H1 (cell line): ENCODE results near the gene SLC5A11. TPM values are rescaled to one million over a fixed set of nuclear protein-coding genes. Genes with fewer than 3 reads are reported as not detected.

Experiments
- CTCF ChIA-PET: fragments of 300-600 bp; sonication (Branson Sonifier 250); formaldehyde crosslinking; loops from one replicate; lab custom pipeline; 2021; ENCODE audit not compliant: partially characterized antibody; lab: Charles Lee
- POLR2A ChIA-PET: fragments of 300-600 bp; sonication (Branson Sonifier 250); formaldehyde crosslinking; loops from one replicate; lab custom pipeline; 2021; ENCODE audit warnings: inconsistent platforms; ENCODE audit not compliant: partially characterized antibody; lab: Charles Lee
- DNase-seq, 2 experiments: peaks; one replicate each; pipeline versions ENCODE4 v3.0.0 to v3.0.0-alpha.2; 2010 to 2022; ENCODE audit warnings: low spot score in 2 of 2, low read depth in 1 of 2, mixed read lengths in 1 of 2
- FAIRE-seq: peaks from 2 replicates; lab custom pipeline; 2011; peaks lifted over from hg19 to GRCh38; lab: Jason Lieb, UNC
- H2AFZ ChIP-seq: 2 replicates; pipeline ENCODE4 v1.8.1; 2012; ENCODE audit warnings: low read length, inconsistent platforms
- H2AK5ac ChIP-seq: 2 replicates; pipeline ENCODE4 v1.6.1; 2013; ENCODE audit warnings: low read depth, low read length
- H2BK120ac ChIP-seq: replicated peaks from 2 replicates; pipeline ENCODE3; 2013; ENCODE audit warnings: low read depth, low read length, inconsistent platforms
- H2BK12ac ChIP-seq: 2 replicates; pipeline ENCODE4 v1.6.1; 2013; ENCODE audit warnings: low read depth, low read length
- H2BK15ac ChIP-seq: 2 replicates; pipeline ENCODE4 v1.6.1; 2013; ENCODE audit warnings: low read length
- H2BK20ac ChIP-seq: 2 replicates; pipeline ENCODE4 v1.6.1; 2013; ENCODE audit warnings: low read length
- H2BK5ac ChIP-seq: 2 replicates; pipeline ENCODE4 v1.6.1; 2013; ENCODE audit warnings: low read depth, low read length
- H3K14ac ChIP-seq: 2 replicates; pipeline ENCODE4 v1.6.1; 2013; ENCODE audit warnings: inconsistent platforms; ENCODE audit not compliant: insufficient read length
- H3K18ac ChIP-seq: 2 replicates; pipeline ENCODE4 v1.6.1; 2013; ENCODE audit warnings: low read length; ENCODE audit errors: extremely low read depth
- H3K23ac ChIP-seq: 2 replicates; pipeline ENCODE4 v1.6.1; 2013; ENCODE audit warnings: inconsistent platforms; ENCODE audit not compliant: insufficient read length
- H3K23me2 ChIP-seq: 2 replicates; pipeline ENCODE4 v1.6.1; 2013; ENCODE audit warnings: low read depth, low read length
- H3K27ac ChIP-seq: 2 replicates; pipeline ENCODE4 v1.6.1; 2011; ENCODE audit warnings: low read depth, low read length, inconsistent platforms
- H3K27me3 ChIP-seq, 4 experiments: replicated peaks in 1 of 4; 1 replicate in 1 of 4; 2 replicates in 3 of 4; pipeline versions ENCODE4 v1.6.1 to v1.8.1; 2011 to 2013; ENCODE audit warnings: low read length in 3 of 4, mild to moderate bottlenecking in 3 of 4, inconsistent platforms in 2 of 4, mixed read lengths in 2 of 4, moderate library complexity in 1 of 4; ENCODE audit not compliant: control insufficient read depth in 3 of 4, insufficient read depth in 3 of 4; ENCODE audit errors: extremely low read depth in 1 of 4
- H3K36me3 ChIP-seq, 4 experiments: 2 replicates each; pipeline versions ENCODE4 v1.6.1 to v1.8.1; 2011 to 2013; ENCODE audit warnings: mild to moderate bottlenecking in 4 of 4, low read length in 3 of 4, moderate library complexity in 2 of 4, control low read depth in 1 of 4, inconsistent platforms in 1 of 4; ENCODE audit not compliant: insufficient read depth in 4 of 4, control insufficient read depth in 2 of 4
- H3K4ac ChIP-seq: replicated peaks from 2 replicates; pipeline ENCODE3; 2013; ENCODE audit warnings: low read length, low read depth, mixed read lengths, inconsistent platforms; ENCODE audit not compliant: insufficient read length
- H3K4me1 ChIP-seq, 4 experiments: replicated peaks in 1 of 4; 1 replicate in 1 of 4; 2 replicates in 3 of 4; pipeline versions ENCODE4 v1.6.1 to v1.8.1; 2011 to 2013; ENCODE audit warnings: low read length in 3 of 4, inconsistent platforms in 2 of 4, mixed read lengths in 1 of 4; ENCODE audit not compliant: insufficient read depth in 4 of 4, control insufficient read depth in 3 of 4
- H3K4me2 ChIP-seq, 2 experiments: 2 replicates each; pipeline versions ENCODE4 v1.6.1 to v1.8.1; 2011 to 2013; ENCODE audit warnings: low read depth in 2 of 2, low read length in 2 of 2, control low read depth in 1 of 2, inconsistent platforms in 1 of 2, mild to moderate bottlenecking in 1 of 2; ENCODE audit not compliant: insufficient read depth in 1 of 2
- H3K4me3 ChIP-seq, 4 experiments: fragments of 200-600, 300-600 bp in 1 of 4; sonication (generic), shearing (Covaris generic), sonication (Bioruptor Twin) in 1 of 4; 2 replicates each; pipeline versions ENCODE4 v1.5.1 to v1.8.1; 2011 to 2016; ENCODE audit warnings: low read length in 4 of 4, low read depth in 3 of 4, control low read depth in 2 of 4, inconsistent platforms in 2 of 4, mild to moderate bottlenecking in 2 of 4, mixed read lengths in 1 of 4, moderate library complexity in 1 of 4; ENCODE audit not compliant: insufficient read depth in 2 of 4; ENCODE audit errors: extremely low read depth in 1 of 4
- H3K56ac ChIP-seq: replicated peaks from 2 replicates; pipeline ENCODE3; 2013; ENCODE audit warnings: low read depth, mild to moderate bottlenecking, mixed read lengths, low read length, inconsistent platforms; ENCODE audit not compliant: insufficient read length
- H3K79me1 ChIP-seq: 2 replicates; pipeline ENCODE4 v1.6.1; 2013; ENCODE audit warnings: low read depth, low read length, control low read depth
- H3K79me2 ChIP-seq, 2 experiments: 2 replicates each; pipeline versions ENCODE4 v1.6.1 to v1.8.1; 2012 to 2013; ENCODE audit warnings: low read length in 2 of 2, mild to moderate bottlenecking in 2 of 2, inconsistent platforms in 1 of 2; ENCODE audit not compliant: insufficient read depth in 2 of 2, control insufficient read depth in 1 of 2
- H3K9ac ChIP-seq, 4 experiments: replicated peaks in 1 of 4; 1 replicate in 1 of 4; 2 replicates in 3 of 4; pipeline versions ENCODE4 v1.6.1 to v1.8.1; 2011 to 2013; ENCODE audit warnings: low read depth in 3 of 4, low read length in 3 of 4, control low read depth in 2 of 4, mild to moderate bottlenecking in 2 of 4, moderate library complexity in 2 of 4, inconsistent platforms in 1 of 4; ENCODE audit errors: extremely low read depth in 1 of 4
- H3K9me3 ChIP-seq, 2 experiments: 2 replicates each; pipeline versions ENCODE4 v1.6.1 to v1.8.1; 2012 to 2013; ENCODE audit warnings: mild to moderate bottlenecking in 2 of 2, moderate library complexity in 2 of 2, control low read depth in 1 of 2, inconsistent platforms in 1 of 2, low read depth in 1 of 2, low read length in 1 of 2, mixed read lengths in 1 of 2; ENCODE audit not compliant: insufficient read depth in 2 of 2
- H4K20me1 ChIP-seq, 2 experiments: replicated peaks in 1 of 2; 2 replicates each; pipeline versions ENCODE3 to v1.8.1; 2011 to 2013; ENCODE audit warnings: inconsistent platforms in 2 of 2, low read length in 2 of 2, mild to moderate bottlenecking in 1 of 2; ENCODE audit not compliant: insufficient read depth in 2 of 2, control insufficient read depth in 1 of 2
- H4K5ac ChIP-seq: 2 replicates; pipeline ENCODE4 v1.6.1; 2013; ENCODE audit warnings: low read length, low read depth, mixed read lengths, inconsistent platforms; ENCODE audit not compliant: insufficient read length
- H4K8ac ChIP-seq: 2 replicates; pipeline ENCODE4 v1.8.0; 2013; ENCODE audit warnings: mild to moderate bottlenecking, moderate library complexity, low read length, inconsistent platforms; ENCODE audit not compliant: insufficient read depth; ENCODE audit errors: extremely low read depth
- H4K91ac ChIP-seq: replicated peaks from 2 replicates; pipeline ENCODE3; 2013; ENCODE audit warnings: low read length, mixed read lengths, inconsistent platforms; ENCODE audit not compliant: insufficient read length
- BACH1 ChIP-seq: IDR thresholded peaks from 2 replicates; pipeline ENCODE4 v1.6.1; 2012; ENCODE audit warnings: low read length, improper control_type of control experiment
- BRCA1 ChIP-seq: IDR thresholded peaks from 2 replicates; pipeline ENCODE4 v1.6.1; 2012; ENCODE audit warnings: low read depth, low read length, improper control_type of control experiment
- CBX5 ChIP-seq: fragments of 300-800, 300-1000 bp; sonication (generic); IDR thresholded peaks from 2 replicates; pipeline ENCODE4 v1.7.1; 2016; ENCODE audit warnings: antibody characterized with exemption, low read length, low read depth
- CBX8 ChIP-seq: fragments of 300-800, 300-1000 bp; sonication (generic); IDR thresholded peaks from 2 replicates; pipeline ENCODE4 v1.7.1; 2016; ENCODE audit warnings: low read depth, low read length, borderline replicate concordance
- CEBPB ChIP-seq: IDR thresholded peaks from 2 replicates; pipeline ENCODE4 v1.6.1; 2012; ENCODE audit warnings: low read depth, low read length
- CHD1 ChIP-seq: IDR thresholded peaks from 2 replicates; pipeline ENCODE4 v1.6.1; 2012; ENCODE audit warnings: low read depth, low read length, improper control_type of control experiment
- CHD2 ChIP-seq: IDR thresholded peaks from 2 replicates; pipeline ENCODE4 v1.6.1; 2012; ENCODE audit warnings: low read length, improper control_type of control experiment
- EP300 ChIP-seq, 2 experiments: IDR thresholded peaks; 1 replicate in 1 of 2; 2 replicates in 1 of 2; pipeline ENCODE4 v1.6.1; 2011 to 2012; ENCODE audit warnings: low read depth in 2 of 2, low read length in 2 of 2, mild to moderate bottlenecking in 2 of 2, borderline replicate concordance in 1 of 2, inconsistent platforms in 1 of 2, moderate library complexity in 1 of 2
- EZH2 ChIP-seq: fragments of 200-600 bp; sonication (generic); IDR thresholded peaks from 2 replicates; pipeline ENCODE4 v1.7.1; 2012; ENCODE audit warnings: low read depth, mild to moderate bottlenecking, moderate library complexity, low read length, inconsistent platforms; ENCODE audit not compliant: severe bottlenecking
- NANOG ChIP-seq: IDR thresholded peaks from 2 replicates; pipeline ENCODE4 v1.6.1; 2011; ENCODE audit warnings: low read length, low read depth, mild to moderate bottlenecking, inconsistent platforms; ENCODE audit not compliant: insufficient read depth, poor library complexity, severe bottlenecking
- POLR2AphosphoS5 ChIP-seq: IDR thresholded peaks from 2 replicates; pipeline ENCODE4 v1.6.1; 2011; ENCODE audit warnings: low read depth, low read length
- RBBP5 ChIP-seq: IDR thresholded peaks from 2 replicates; pipeline ENCODE4 v1.7.1; 2012; ENCODE audit warnings: low read depth, mild to moderate bottlenecking, inconsistent platforms, low read length, moderate library complexity, borderline replicate concordance
- RFX5 ChIP-seq: IDR thresholded peaks from 2 replicates; pipeline ENCODE4 v1.6.1; 2011; ENCODE audit warnings: low read depth, low read length, improper control_type of control experiment, borderline replicate concordance
- SIX5 ChIP-seq: IDR thresholded peaks from 2 replicates; pipeline ENCODE4 v1.6.1; 2011; ENCODE audit warnings: mild to moderate bottlenecking, low read depth, low read length
- SUZ12 ChIP-seq: fragments of 200-600 bp; sonication (generic); IDR thresholded peaks from 2 replicates; pipeline ENCODE4 v1.6.1; 2012; ENCODE audit warnings: mild to moderate bottlenecking, inconsistent platforms, low read length, moderate library complexity, mixed read lengths
- TBP ChIP-seq: IDR thresholded peaks from 2 replicates; pipeline ENCODE4 v1.6.1; 2011; ENCODE audit warnings: low read depth, low read length, improper control_type of control experiment
- WGBS, 2 experiments: shearing (Covaris generic) in 1 of 2; methylation state at CpG; one replicate each; pipeline versions ENCODE4 v1.1.6 to v1.1.7; 2013 to 2015; ENCODE audit warnings: low lambda C conversion rate in 2 of 2, mixed read lengths in 2 of 2, inconsistent platforms in 1 of 2, low coverage in 1 of 2, missing lambda C conversion rate in 1 of 2; ENCODE audit not compliant: insufficient replicate concordance in 2 of 2, insufficient coverage in 1 of 2, insufficient read length in 1 of 2; ENCODE audit errors: extremely low coverage in 1 of 2, missing lambda C conversion rate in 1 of 2; 5-methylcytosine and 5-hydroxymethylcytosine counted together
- polyA plus RNA-seq, 7 experiments: library from polyadenylated mRNA; depleted of rRNA in 3 of 7; stranded (reverse) in 5 of 7; unstranded in 2 of 7; fragments of >200 nt in 5 of 7; fragments of 200-250 nt in 2 of 7; gene quantifications; 1 replicate in 5 of 7; 2 replicates in 1 of 7; 4 replicates in 1 of 7; pipeline versions ENCODE4 v1.2.1 to v1.2.3, GENCODE V29; 2011 to 2013; ENCODE audit warnings: missing spikeins in 2 of 7, mixed read lengths in 2 of 7
- total RNA-seq: library from RNA; stranded (reverse); fragmentation: NEBNext Ultra II Directional; extraction: Animal tissue kit (Norgen Biotek cat#: 25700); gene quantifications from 2 replicates; pipeline ENCODE4 v1.2.1, GENCODE V29; 2021

The SLC5A11 gene
- total and polyA plus RNA-seq, 2 of the 8 experiments (the other 6 are each of a cell fraction or from before 2014, with no cell fraction given): 0.26 to 0.59 TPM

- no peak overlapping the region for H2AFZ ChIP-seq
- no peaks in the 10 kb centered on the region for H3K36me3 ChIP-seq
- no peak overlapping the region for H3K9ac ChIP-seq
- no peak overlapping the region for H3K18ac ChIP-seq
- FAIRE-seq (no peak), DNase-seq (no peak)
- WGBS, 2 experiments: 87% methylated on average over 10 of the region's 10 CpGs; no CpG with 5 or more reads in 1 of the 2 experiments
- H3K14ac ChIP-seq: no peak overlapping the region
- no peaks in the 10 kb centered on the region for H3K23me2 ChIP-seq
- H3K79me2 ChIP-seq: no peaks in the 10 kb centered on the region
- no peak overlapping the region for H2BK12ac ChIP-seq
- H4K20me1 ChIP-seq: no peaks in the 10 kb centered on the region
- H3K27ac ChIP-seq: no peak overlapping the region
- H4K5ac ChIP-seq: no peak overlapping the region
- no peaks in the 10 kb centered on the region for H3K9me3 ChIP-seq
- H3K79me1 ChIP-seq: no peaks in the 10 kb centered on the region
- H3K4me3 ChIP-seq: no peak overlapping the region
- no peaks in the 10 kb centered on the region; a peak in 1 of 7 replicates for H3K27me3 ChIP-seq
- H2BK20ac ChIP-seq: no peak overlapping the region
- H3K23ac ChIP-seq: no peak overlapping the region
- no peak overlapping the region for H2BK15ac ChIP-seq
- H2BK5ac ChIP-seq: no peak overlapping the region
- no peak overlapping the region for H3K4ac ChIP-seq
- H3K4me2 ChIP-seq: no peak overlapping the region
- no peak overlapping the region for H3K56ac ChIP-seq
- no peak overlapping the region for H4K8ac ChIP-seq
- ChIA-PET CTCF (interaction anchor here (0.5 to 3.9 kb wide), 22 partner anchors 8 to 1508 kb away, joined by 3 to 15 read pairs (median 4); partner anchors contain the start of gene SLC5A11), POLR2A (no interaction called here)
- no peaks in the 10 kb centered on the region for H3K4me1 ChIP-seq
- H4K91ac ChIP-seq: no peak overlapping the region
- no peak overlapping the region for H2BK120ac ChIP-seq
- no peak overlapping the region for H2AK5ac ChIP-seq
- no peak for TF ChIP-seq NANOG
- TF ChIP-seq CBX8: no peak
- no peak for TF ChIP-seq BRCA1
- TF ChIP-seq EP300 (IDR thresholded peaks at IDR 0.05; ENCODE audit: borderline replicate concordance in 1 of 2, low read depth in 2 of 2, low read length in 2 of 2): no peak
- no peak for TF ChIP-seq TBP
- no peak for TF ChIP-seq POLR2AphosphoS5
- TF ChIP-seq SIX5: no peak
- TF ChIP-seq CHD2: no peak
- TF ChIP-seq EZH2: no peak
- no peak for TF ChIP-seq CBX5
- no peak for TF ChIP-seq RBBP5
- no peak for TF ChIP-seq CHD1
- no peak for TF ChIP-seq RFX5
- TF ChIP-seq BACH1: no peak
- TF ChIP-seq CEBPB: no peak
- no peak for TF ChIP-seq SUZ12
Measured at GRCh38 chr16:24906901-24907300, 61.1 kb downstream of the SLC5A11 start.
